Transverse colon (tissue), 4 donors: ENCODE data around the gene SUN1. TPM values are rescaled to one million over a fixed set of nuclear protein-coding genes. Genes with fewer than 3 reads are reported as not detected.

Experiments used
- DNase-seq: peaks from one replicate; pipeline ENCODE4 v3.0.0-alpha.2; 2019
- H3K27ac ChIP-seq, 4 donors: fragments of 200-600 bp; sonication (generic); 2 replicates each; pipeline ENCODE4 v1.5.1; 2016 to 2018; ENCODE audit warnings: inconsistent platforms in 4 of 4
- H3K27me3 ChIP-seq: fragments of 200-600 bp; sonication (generic); 2 replicates; pipeline ENCODE4 v1.5.1; 2017; ENCODE audit warnings: inconsistent platforms
- H3K36me3 ChIP-seq, 4 donors: fragments of 200-600 bp; sonication (generic); 2 replicates each; pipeline ENCODE4 v1.5.1; 2017 to 2019; ENCODE audit warnings: inconsistent platforms in 4 of 4
- H3K4me1 ChIP-seq, 4 donors: fragments of 200-600 bp; sonication (generic); 2 replicates each; pipeline ENCODE4 v1.5.1; 2017 to 2020; ENCODE audit warnings: inconsistent platforms in 4 of 4
- H3K4me3 ChIP-seq, 4 donors: fragments of 200-600 bp; sonication (generic); 1 replicate in 1 of 4; 2 replicates in 3 of 4; pipeline versions ENCODE4 v1.5.1 to v1.6.1; 2017 to 2019; ENCODE audit warnings: inconsistent platforms in 4 of 4
- H3K9me3 ChIP-seq, 2 donors: fragments of 200-600 bp; sonication (generic); 2 replicates each; pipeline ENCODE4 v1.5.1; 2017 to 2019; ENCODE audit warnings: inconsistent platforms in 2 of 2
- EP300 ChIP-seq: sonication (generic); formaldehyde crosslinking; IDR thresholded peaks from one replicate; pipeline ENCODE4 v1.6.1; 2017; ENCODE audit warnings: antibody characterized with exemption, low read depth
- POLR2A ChIP-seq: fragments of 450-650 bp; IDR thresholded peaks from one replicate; pipeline ENCODE4 v1.6.1; 2016; ENCODE audit warnings: antibody characterized with exemption, mild to moderate bottlenecking, moderate library complexity
- POLR2AphosphoS5 ChIP-seq, 3 donors: sonication (generic); formaldehyde crosslinking; IDR thresholded peaks; one replicate each; pipeline ENCODE4 v1.6.1; 2016; ENCODE audit warnings: antibody characterized with exemption in 3 of 3
- WGBS, 2 donors: methylation state at CpG; one replicate each; pipeline ENCODE4 v1.1.5; 2018; ENCODE audit warnings: low coverage in 1 of 2; 5-methylcytosine and 5-hydroxymethylcytosine counted together
- in situ Hi-C, 4 donors: fragments of 200-750 bp; cut with MboI; loops; one replicate each; pipeline versions ENCODE4 v1.15.0 to v1.15.1; 2017; ENCODE audit warnings: low sequenced_read_pairs in 3 of 4, low pct_ligation_motif_present in 1 of 4, low pct_unique_long_range_greater_than_20kb in 1 of 4
- intact Hi-C: fragments of 100-400 bp; cut with DNase I; formaldehyde crosslinking; loops from one replicate; pipeline ENCODE4 v1.15.1; 2023; ENCODE audit warnings: low total_unique reads
- total RNA-seq, 4 donors: library from RNA; depleted of rRNA; stranded (reverse); fragments of >200 nt; gene quantifications; one replicate each; pipeline ENCODE4 v1.1.0, GENCODE V29; 2016
- TF ChIP-seq, protein P1 (sequence below), 5 experiments: fragments of 200-600 bp in 3 of 5; fragments of 450-650 bp in 2 of 5; sonication (generic) in 3 of 5; IDR thresholded peaks; 1 replicate in 2 of 5; 2 replicates in 3 of 5; pipeline ENCODE4 v1.5.1; 2016 to 2017; ENCODE audit warnings: antibody characterized with exemption in 5 of 5, inconsistent platforms in 3 of 5, mild to moderate bottlenecking in 2 of 5, moderate library complexity in 1 of 5

SUN1 gene
- total RNA-seq, 4 donors from 2014 or later = 92.7 to 569 (median 162) TPM

DNA sequence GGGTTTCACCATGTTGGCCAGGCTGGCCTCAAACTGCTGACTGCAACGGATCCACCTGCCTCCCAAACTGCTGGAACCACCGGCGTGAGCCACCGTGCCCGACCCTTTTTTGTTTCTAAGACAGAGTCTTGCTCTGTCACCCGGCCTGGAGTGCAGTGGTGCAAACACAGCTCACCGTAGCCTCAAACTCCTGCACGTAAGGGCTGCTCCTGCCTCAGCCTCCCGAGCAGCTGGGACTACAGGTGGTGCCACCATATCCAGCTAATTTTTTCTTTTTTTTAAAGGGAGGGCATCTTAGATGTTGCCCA is 85.8 kb downstream of the SUN1 start:
- H3K27ac ChIP-seq = no peak overlapping the region
- TF ChIP-seq, protein P1, sequence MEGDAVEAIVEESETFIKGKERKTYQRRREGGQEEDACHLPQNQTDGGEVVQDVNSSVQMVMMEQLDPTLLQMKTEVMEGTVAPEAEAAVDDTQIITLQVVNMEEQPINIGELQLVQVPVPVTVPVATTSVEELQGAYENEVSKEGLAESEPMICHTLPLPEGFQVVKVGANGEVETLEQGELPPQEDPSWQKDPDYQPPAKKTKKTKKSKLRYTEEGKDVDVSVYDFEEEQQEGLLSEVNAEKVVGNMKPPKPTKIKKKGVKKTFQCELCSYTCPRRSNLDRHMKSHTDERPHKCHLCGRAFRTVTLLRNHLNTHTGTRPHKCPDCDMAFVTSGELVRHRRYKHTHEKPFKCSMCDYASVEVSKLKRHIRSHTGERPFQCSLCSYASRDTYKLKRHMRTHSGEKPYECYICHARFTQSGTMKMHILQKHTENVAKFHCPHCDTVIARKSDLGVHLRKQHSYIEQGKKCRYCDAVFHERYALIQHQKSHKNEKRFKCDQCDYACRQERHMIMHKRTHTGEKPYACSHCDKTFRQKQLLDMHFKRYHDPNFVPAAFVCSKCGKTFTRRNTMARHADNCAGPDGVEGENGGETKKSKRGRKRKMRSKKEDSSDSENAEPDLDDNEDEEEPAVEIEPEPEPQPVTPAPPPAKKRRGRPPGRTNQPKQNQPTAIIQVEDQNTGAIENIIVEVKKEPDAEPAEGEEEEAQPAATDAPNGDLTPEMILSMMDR (IDR thresholded peaks at IDR 0.05) = no peak
- TF ChIP-seq POLR2AphosphoS5 (IDR thresholded peaks at IDR 0.05) (no peak), EP300 (no peak), POLR2A (no peak)
- no peak overlapping the region for H3K4me3 ChIP-seq
- no peaks in the 10 kb centered on the region for H3K9me3 ChIP-seq
- peak; percentile 5 for DNase-seq
- intact Hi-C loops (no loop called here), in situ Hi-C loops (no loop called here)
- 91% methylated on average over 9 of the region's 9 CpGs; no CpG with 5 or more reads in 1 of the 2 donors for WGBS, 2 donors
- H3K36me3 ChIP-seq = no peaks in the 10 kb centered on the region
- H3K4me1 ChIP-seq = peaks cover 30 to 65% (median 63%) of the 10 kb centered on the region in 4 donors
- no peaks in the 10 kb centered on the region for H3K27me3 ChIP-seq

DNA sequence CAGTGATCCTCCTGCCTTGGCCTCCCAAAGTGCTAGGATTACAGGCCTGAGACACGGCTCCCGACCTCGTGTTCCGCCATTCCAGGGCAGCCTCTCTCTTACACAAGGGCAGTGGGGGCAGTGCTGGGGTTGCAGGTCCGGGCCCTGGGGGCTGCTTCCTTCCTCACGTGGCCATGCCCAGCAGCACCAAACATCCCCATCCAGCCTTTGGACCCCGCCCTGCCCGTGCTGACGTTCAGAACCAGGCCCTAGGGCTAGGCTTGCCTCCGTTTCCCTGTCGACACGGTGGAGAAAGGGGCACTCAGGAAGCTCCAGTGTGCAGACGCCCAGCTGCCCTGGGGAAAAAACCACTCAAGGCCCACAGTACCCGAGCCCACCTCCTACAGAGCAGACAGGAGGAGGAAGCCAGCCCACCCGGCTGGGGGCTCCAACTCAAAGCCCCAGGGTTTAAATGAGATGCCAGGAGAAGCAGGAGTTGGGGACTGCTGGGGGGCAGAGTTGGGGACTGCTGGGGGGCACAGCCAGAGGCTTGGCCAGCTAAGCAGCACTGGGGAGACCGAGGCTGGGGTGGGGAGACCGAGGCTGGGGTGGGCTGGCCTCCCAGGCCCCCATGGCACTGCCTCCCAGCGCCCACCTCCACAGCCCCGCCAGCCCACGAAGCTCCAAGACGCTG is 86.3 kb downstream of the SUN1 start:
- TF ChIP-seq EP300 (no peak), POLR2A (no peak), POLR2AphosphoS5 (IDR thresholded peaks at IDR 0.05) (no peak)
- TF ChIP-seq, protein P1 (IDR thresholded peaks at IDR 0.05) = no peak
- DNase-seq = peak; percentile 7
- WGBS, 2 donors = 86% methylated on average over 18 of the region's 21 CpGs; no CpG with 5 or more reads in 1 of the 2 donors
- intact Hi-C loops (no loop called here), in situ Hi-C loops (no loop called here)
- Histone ChIP-seq H3K27me3 (no peaks in the 10 kb centered on the region), H3K4me3 (no peak overlapping the region), H3K27ac (peak overlapping the region in 1 of 4 donors; percentile 29), H3K9me3 (no peaks in the 10 kb centered on the region), H3K4me1 (peaks cover 30 to 70% (median 65%) of the 10 kb centered on the region in 4 donors), H3K36me3 (no peaks in the 10 kb centered on the region)

DNA sequence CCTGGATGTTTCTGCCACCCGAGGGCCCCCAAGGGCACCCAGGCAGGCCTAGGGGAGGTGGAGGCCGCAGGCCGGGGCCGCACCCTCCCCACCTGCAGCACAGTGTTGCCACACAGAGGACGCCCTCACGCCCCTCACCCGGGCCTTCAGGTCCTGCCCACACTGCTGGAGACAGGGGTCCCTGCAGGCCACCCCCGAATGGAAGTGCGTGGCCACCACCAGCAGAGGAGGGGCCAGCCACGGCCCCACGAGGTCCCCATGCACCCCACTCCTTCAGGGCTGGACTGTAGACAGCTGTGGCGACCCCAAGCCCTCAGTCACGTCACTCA is 86.8 kb downstream of the SUN1 start:
- intact Hi-C loops (no loop called here), in situ Hi-C loops (no loop called here)
- Histone ChIP-seq H3K27ac (peak overlapping the region in 1 of 4 donors; percentile 29), H3K4me1 (peaks cover 30 to 68% (median 65%) of the 10 kb centered on the region in 4 donors), H3K9me3 (no peaks in the 10 kb centered on the region), H3K4me3 (no peak overlapping the region), H3K27me3 (no peaks in the 10 kb centered on the region), H3K36me3 (no peaks in the 10 kb centered on the region)
- TF ChIP-seq POLR2AphosphoS5 (IDR thresholded peaks at IDR 0.05) (no peak), EP300 (no peak), POLR2A (no peak)
- TF ChIP-seq, protein P1 (IDR thresholded peaks at IDR 0.05) = no peak
- peak; percentile 8 for DNase-seq
- 69% methylated on average over 4 of the region's 13 CpGs; no CpG with 5 or more reads in 1 of the 2 donors for WGBS, 2 donors

DNA sequence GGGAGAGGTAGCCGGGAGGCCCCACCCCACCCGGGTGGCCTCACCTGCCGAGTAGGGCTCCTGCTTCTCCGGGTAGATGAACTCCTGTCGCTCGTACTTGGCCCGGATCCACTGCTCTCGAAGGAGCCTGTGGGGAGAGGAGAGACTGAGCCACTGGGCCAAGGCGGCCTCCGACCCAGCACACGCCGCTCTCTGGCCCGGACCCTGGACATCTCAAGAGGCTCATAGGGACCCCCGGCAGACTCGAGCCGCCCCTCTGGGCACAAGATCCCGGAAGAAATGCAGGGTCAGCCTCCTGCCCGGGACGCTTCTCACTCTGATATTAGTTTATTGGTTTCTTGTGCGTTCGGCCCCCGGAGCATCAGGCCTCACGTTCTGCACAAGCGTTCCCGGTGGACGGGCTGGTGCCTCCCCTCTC is 87.7 kb downstream of the SUN1 start:
- intact Hi-C loops = no loop called here
- H3K4me3 ChIP-seq = peak overlapping the region in 2 of 4 donors; percentile 22

More for the DNA sequence above, 87.7 kb downstream of the SUN1 start:
- DNase-seq = peak; percentile 71
- TF ChIP-seq EP300 = no peak
- TF ChIP-seq, protein P1 (IDR thresholded peaks at IDR 0.05) = no peak
- no peak for TF ChIP-seq POLR2A
- TF ChIP-seq POLR2AphosphoS5 (IDR thresholded peaks at IDR 0.05) = no peak
- Histone ChIP-seq H3K9me3 (no peaks in the 10 kb centered on the region), H3K4me1 (peaks cover 30 to 67% (median 64%) of the 10 kb centered on the region in 4 donors), H3K27ac (peak overlapping the region; percentile 86 to 96 (median 90)), H3K36me3 (no peaks in the 10 kb centered on the region), H3K27me3 (no peaks in the 10 kb centered on the region)
- in situ Hi-C loops = no loop called here
- 60 to 76% methylated on average over 5 to 26 of the region's 26 CpGs for WGBS, 2 donors
